SK-N-MC (cell line): ENCODE data around the gene SMO.

Source experiments
- EZH2 ChIP-seq: fragments of 200-600 bp; sonication (generic); IDR thresholded peaks from one replicate; pipeline ENCODE4 v1.6.1; 2017; ENCODE audit warnings: antibody characterized with exemption
- POLR2AphosphoS5 ChIP-seq: IDR thresholded peaks from 2 replicates; pipeline ENCODE4 v1.6.1; 2012; ENCODE audit warnings: mild to moderate bottlenecking, low read depth, low read length, borderline replicate concordance

DNA sequence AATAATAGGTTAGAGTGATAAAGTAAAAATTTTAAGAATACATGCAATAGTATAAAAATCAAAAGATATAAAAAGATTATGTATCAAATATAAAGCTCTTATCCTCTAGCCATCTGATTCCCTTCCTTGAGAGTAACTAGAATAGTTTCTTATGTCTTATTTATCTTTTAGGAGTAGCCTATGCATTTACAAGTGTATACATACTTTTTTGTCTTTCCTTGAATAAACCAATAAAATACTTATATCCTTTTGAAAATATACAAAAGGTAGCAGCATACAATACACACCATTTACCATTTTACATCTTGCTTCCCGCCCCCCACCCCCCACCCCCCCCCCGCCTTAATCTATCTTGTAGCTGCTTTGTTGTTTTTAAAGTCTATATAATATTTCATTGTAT, 67.8 kb downstream of the SMO start:
- no peak for TF ChIP-seq EZH2
- no peak for TF ChIP-seq POLR2AphosphoS5
